LNCAP (cell line): ENCODE data around the gene BPTF.

ENCODE experiments used
- TF ChIP-seq, protein P1 (sequence below): fragments of 450-650 bp; IDR thresholded peaks from 2 replicates; pipeline ENCODE4 v1.5.1; 2017; ENCODE audit warnings: mild to moderate bottlenecking

The BPTF gene

DNA sequence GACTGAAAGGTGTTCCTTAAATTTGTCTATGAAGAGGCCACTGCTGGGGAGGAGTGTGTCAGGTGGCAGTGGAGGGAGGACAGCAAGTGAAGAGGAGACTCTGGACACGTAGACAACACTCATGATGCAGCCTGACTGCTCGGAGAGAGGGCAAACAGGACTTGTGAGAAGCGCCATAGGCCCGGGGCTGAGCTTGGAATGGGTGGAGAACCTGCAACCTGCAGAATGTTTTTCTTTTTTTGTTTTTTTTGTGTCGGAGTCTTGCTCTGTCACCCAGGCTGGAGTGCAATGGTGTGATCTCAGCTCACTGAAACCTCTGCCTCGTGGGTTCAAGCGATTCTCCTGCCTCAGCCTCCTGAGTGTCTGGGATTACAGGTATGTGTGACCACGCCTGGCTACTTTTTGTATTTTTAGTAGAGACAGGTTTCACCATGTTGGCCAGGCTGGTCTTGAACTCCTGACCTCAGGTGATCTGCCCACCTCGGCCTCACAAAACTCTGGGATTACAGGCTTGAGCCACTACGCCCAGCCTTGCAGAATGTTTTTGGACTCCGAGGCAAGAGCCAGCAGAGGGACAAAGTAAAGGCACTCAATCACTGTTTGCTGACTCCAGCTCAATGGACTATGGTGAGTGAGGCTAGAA, 189.9 kb downstream of the BPTF start:
- TF ChIP-seq, protein P1, sequence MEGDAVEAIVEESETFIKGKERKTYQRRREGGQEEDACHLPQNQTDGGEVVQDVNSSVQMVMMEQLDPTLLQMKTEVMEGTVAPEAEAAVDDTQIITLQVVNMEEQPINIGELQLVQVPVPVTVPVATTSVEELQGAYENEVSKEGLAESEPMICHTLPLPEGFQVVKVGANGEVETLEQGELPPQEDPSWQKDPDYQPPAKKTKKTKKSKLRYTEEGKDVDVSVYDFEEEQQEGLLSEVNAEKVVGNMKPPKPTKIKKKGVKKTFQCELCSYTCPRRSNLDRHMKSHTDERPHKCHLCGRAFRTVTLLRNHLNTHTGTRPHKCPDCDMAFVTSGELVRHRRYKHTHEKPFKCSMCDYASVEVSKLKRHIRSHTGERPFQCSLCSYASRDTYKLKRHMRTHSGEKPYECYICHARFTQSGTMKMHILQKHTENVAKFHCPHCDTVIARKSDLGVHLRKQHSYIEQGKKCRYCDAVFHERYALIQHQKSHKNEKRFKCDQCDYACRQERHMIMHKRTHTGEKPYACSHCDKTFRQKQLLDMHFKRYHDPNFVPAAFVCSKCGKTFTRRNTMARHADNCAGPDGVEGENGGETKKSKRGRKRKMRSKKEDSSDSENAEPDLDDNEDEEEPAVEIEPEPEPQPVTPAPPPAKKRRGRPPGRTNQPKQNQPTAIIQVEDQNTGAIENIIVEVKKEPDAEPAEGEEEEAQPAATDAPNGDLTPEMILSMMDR, result no peak

DNA sequence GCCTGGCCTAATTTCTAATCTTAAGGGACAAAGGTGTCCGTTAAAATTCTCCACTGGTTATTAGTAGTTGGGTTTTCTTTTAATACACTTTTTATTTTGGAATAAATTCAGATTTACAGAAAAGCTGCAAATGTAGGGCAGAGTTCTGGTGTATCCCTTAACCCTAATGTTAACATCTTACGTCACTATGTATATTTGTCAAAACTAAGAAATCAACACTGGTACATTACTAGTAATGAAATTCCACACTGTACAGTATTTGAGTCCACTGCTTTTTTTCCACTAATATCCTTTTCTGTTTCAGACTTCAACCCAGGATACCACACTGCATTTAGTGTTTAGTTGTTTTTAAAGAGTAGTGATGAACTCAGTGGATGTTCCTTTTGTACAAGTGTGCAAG, 191.5 kb downstream of the BPTF start:
- TF ChIP-seq, protein P1, result no peak

DNA sequence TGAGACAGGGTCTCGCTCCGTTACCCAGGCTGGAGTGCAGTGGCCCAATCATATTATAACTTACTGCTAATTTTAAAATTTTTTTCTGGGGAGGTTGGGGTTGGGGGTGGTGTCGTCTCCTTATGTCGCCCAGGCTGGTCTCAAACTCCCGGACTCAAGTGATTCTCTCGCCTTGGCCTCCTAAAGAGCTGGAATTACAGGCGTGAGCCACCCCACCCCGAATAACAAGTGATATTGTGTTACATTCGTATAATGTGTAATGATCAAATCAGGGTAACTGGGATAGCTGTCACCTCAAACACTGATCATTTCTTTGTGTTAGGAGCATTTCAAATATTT, 194.0 kb downstream of the BPTF start:
- TF ChIP-seq, protein P1, result no peak

DNA sequence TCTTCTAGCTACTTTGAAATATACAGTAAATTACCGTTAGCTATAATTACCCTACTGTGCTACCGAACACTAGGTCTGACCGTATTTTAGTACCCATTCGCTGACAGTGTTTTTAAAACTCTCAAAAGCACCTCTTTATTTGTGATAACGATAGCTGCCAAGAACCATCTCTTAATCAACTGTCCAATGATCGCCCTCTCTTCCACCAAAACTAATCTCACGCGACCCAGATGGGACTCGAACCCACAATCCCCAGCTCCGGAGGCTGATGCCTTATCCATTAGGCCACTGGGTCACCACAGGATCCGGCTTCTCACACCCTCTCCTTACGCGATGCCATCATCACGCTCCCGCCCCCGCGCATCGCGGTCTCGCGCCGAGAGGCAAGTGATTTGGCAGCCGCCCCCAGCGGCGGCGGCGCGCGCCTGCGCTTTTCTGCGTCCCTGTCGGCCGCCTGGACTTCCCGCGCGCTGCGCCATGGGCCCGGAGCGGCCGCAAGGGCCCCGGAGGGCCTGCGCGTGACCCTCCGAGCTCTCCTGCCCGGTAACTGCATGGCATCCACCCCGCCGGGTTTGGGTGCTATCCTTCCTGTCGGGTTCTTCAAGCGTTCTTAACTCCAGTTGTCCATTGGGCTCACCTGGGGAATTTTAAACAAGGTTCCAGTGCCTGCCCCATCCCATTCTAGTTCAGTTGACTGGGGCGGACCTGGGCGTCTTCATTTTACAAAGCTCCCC, 194.5 kb downstream of the BPTF start:
- TF ChIP-seq, protein P1, result 0 out of 2 replicates have a peak, but pooled peaks have one; percentile 9

DNA sequence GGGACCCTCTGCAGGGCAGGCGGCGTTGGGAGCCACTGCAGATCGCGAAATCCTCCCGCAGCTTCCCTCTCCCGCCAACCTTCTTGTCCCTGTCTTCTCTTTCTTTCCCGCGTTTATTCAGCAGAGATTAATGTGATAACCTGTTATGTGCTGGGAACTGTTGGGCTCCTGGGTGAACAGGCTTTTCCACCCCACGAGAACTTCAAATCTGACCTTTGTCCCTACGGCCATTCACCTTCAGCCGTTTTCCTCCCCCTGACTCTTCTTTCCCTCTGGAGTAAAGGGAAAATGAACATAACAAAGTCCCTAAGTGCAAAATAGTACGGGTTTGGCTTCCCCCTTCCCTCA, 195.1 kb downstream of the BPTF start:
- TF ChIP-seq, protein P1, result no peak

DNA sequence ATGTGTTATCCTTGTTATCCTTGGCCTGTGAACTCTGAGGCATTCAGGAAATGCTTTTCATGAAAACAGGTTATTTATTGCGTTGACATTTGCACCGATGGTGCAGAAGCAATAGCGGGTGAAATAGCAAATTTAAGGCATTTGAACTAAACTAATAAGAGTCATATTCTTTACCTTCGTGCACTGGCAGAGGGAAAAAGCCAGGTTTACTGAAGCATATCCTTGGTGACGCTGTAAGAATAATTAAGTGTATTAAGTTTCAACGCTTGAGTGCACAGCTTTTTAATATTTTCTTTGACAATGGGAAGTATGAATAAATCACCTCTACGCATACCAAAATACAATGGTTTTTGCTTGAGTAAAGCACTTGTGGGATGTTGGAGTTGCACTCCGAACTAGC, 196.7 kb downstream of the BPTF start:
- TF ChIP-seq, protein P1, result no peak

DNA sequence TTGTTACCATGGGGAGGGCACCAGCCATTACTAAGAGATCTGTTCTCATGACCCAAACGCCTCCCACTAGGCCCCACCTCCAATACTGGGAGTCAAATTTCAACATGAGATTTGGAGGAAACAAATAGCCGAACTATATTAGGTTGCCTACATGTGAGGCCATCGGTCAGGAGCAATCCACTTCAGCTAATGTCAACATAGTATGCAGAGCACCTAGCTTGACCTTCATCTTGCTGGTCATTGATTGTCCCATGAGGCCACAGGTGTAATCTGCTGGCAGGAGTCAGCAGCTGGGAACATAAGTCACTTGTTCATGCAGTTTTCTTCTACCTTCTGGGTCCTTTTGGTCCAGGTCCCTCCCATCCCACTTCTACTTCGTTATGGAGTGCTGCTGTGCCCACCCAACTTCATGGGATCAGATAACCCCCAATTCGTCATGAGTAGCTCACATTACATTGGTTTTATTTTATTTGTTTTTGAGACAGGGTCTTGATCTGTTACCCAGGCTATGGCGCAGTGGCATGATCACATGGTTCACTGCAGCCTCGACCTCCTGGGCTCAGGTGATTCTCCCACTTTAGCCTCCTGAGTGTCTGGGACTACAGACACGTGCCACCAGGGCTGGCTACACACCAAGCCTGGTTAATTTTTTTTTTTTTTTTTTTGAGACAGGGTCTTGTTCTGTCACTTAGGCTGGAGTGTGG, 204.4 kb downstream of the BPTF start:
- TF ChIP-seq, protein P1, result no peak
